ENCODE measurements around the gene ADAMTSL2. TPM values are rescaled to one million over a fixed set of nuclear protein-coding genes. Genes with fewer than 3 reads are reported as not detected.

Gene ADAMTSL2
- total RNA-seq, 4 donors from 2014 or later = 0.64 to 2.4 (median 1.5) TPM

GRCh38 chr9:133618726-133619125 lies 84.2 kb downstream of the ADAMTSL2 start:
- TF ChIP-seq POLR2AphosphoS5 (IDR thresholded peaks at IDR 0.05) (no peak), CTCF (IDR thresholded peaks at IDR 0.05) (no peak), EP300 (IDR thresholded peaks at IDR 0.05; ENCODE audit: low read depth) (no peak), POLR2A (IDR thresholded peaks at IDR 0.05) (no peak)
- H3K9me3 ChIP-seq = no peaks in the 10 kb centered on the region
- H3K4me3 ChIP-seq = no peak overlapping the region
- peaks cover 52% of the 10 kb centered on the region for H3K27me3 ChIP-seq
- in situ Hi-C loops (cut with MboI; ENCODE audit: low pct_ligation_motif_present in 1 of 4, low pct_unique_long_range_greater_than_20kb in 1 of 4, low sequenced_read_pairs in 3 of 4) = no loop called here
- no peak for DNase-seq
- H3K27ac ChIP-seq = no peak overlapping the region
- H3K4me1 ChIP-seq = no peaks in the 10 kb centered on the region
- WGBS, 2 donors (ENCODE audit: low coverage in 1 of 2) = 85 to 97% methylated on average over 6 to 10 of the region's 10 CpGs
- no peaks in the 10 kb centered on the region for H3K36me3 ChIP-seq
- intact Hi-C loops (cut with DNase I; ENCODE audit: low total_unique reads) = no loop called here

- Histone ChIP-seq H3K9me3 (no peaks in the 10 kb centered on the region), H3K4me1 (no peaks in the 10 kb centered on the region), H3K4me3 (no peak overlapping the region), H3K27me3 (peaks cover 48% of the 10 kb centered on the region), H3K27ac (no peak overlapping the region), H3K36me3 (no peaks in the 10 kb centered on the region)
- 4 to 7% methylated on average over 4 to 8 of the region's 8 CpGs for WGBS, 2 donors (ENCODE audit: low coverage in 1 of 2)
- in situ Hi-C loops (cut with MboI; ENCODE audit: low pct_ligation_motif_present in 1 of 4, low pct_unique_long_range_greater_than_20kb in 1 of 4, low sequenced_read_pairs in 3 of 4) = no loop called here
- peak; percentile 23 for DNase-seq
- intact Hi-C loops (cut with DNase I; ENCODE audit: low total_unique reads) = no loop called here
- TF ChIP-seq POLR2A (IDR thresholded peaks at IDR 0.05) (no peak), POLR2AphosphoS5 (IDR thresholded peaks at IDR 0.05) (no peak), EP300 (IDR thresholded peaks at IDR 0.05; ENCODE audit: low read depth) (no peak)
These were observed 85.3 kb downstream of the ADAMTSL2 start for GRCh38 chr9:133619791-133620190.

GRCh38 chr9:133621725-133622267 lies 87.3 kb downstream of the ADAMTSL2 start:
- H3K27ac ChIP-seq = no peak overlapping the region
- in situ Hi-C loops (cut with MboI; ENCODE audit: low pct_ligation_motif_present in 1 of 4, low pct_unique_long_range_greater_than_20kb in 1 of 4, low sequenced_read_pairs in 3 of 4) = no loop called here
- no peaks in the 10 kb centered on the region for H3K4me1 ChIP-seq
- H3K36me3 ChIP-seq = no peaks in the 10 kb centered on the region
- DNase-seq = no peak
- H3K27me3 ChIP-seq = peaks cover 37% of the 10 kb centered on the region
- intact Hi-C loops (cut with DNase I; ENCODE audit: low total_unique reads) = no loop called here
- no peaks in the 10 kb centered on the region for H3K9me3 ChIP-seq
- no peak overlapping the region for H3K4me3 ChIP-seq
- 67 to 70% methylated on average over 2 to 11 of the region's 11 CpGs for WGBS, 2 donors (ENCODE audit: low coverage in 1 of 2)
- TF ChIP-seq POLR2A (IDR thresholded peaks at IDR 0.05) = no peak
- TF ChIP-seq POLR2AphosphoS5 (IDR thresholded peaks at IDR 0.05) = no peak
- TF ChIP-seq CTCF (IDR thresholded peaks at IDR 0.05) = no peak
- TF ChIP-seq EP300 (IDR thresholded peaks at IDR 0.05; ENCODE audit: low read depth) = no peak

GRCh38 chr9:133622555-133622954 lies 88.1 kb downstream of the ADAMTSL2 start:
- no peaks in the 10 kb centered on the region for H3K9me3 ChIP-seq
- DNase-seq = no peak
- H3K4me3 ChIP-seq = no peak overlapping the region
- in situ Hi-C loops (cut with MboI; ENCODE audit: low pct_ligation_motif_present in 1 of 4, low pct_unique_long_range_greater_than_20kb in 1 of 4, low sequenced_read_pairs in 3 of 4) = no loop called here
- 51 to 60% methylated on average over 2 to 5 of the region's 5 CpGs for WGBS, 2 donors (ENCODE audit: low coverage in 1 of 2)
- H3K27me3 ChIP-seq = peaks cover 30% of the 10 kb centered on the region
- intact Hi-C loops (cut with DNase I; ENCODE audit: low total_unique reads) = no loop called here
- no peak for TF ChIP-seq POLR2AphosphoS5 (IDR thresholded peaks at IDR 0.05)
- no peak overlapping the region for H3K27ac ChIP-seq
- no peaks in the 10 kb centered on the region for H3K4me1 ChIP-seq
- H3K36me3 ChIP-seq = no peaks in the 10 kb centered on the region

Other genes with a start within 250 kb of the ADAMTSL2 start
- 10 to 100 TPM; 18.1 to 61.3 (median 22.5) TPM for gene SURF6, start 198.5 kb upstream of the ADAMTSL2 start, total RNA-seq
- gene MED22, start 186.6 kb upstream of the ADAMTSL2 start, total RNA-seq = 10 to 100 TPM; 21.5 to 50.5 (median 25.4) TPM
- gene RPL7A, start 186.5 kb upstream of the ADAMTSL2 start, total RNA-seq = 1,000 to 10,000 TPM in 2 of 4 donors, 100 to 1,000 TPM in 2; 725 to 1,490 (median 1,034) TPM
- gene SURF1, start 178.2 kb upstream of the ADAMTSL2 start, total RNA-seq = 10 to 100 TPM; 14.2 to 66.1 (median 50.2) TPM
- 10 to 100 TPM in 3 of 4 donors, 1 to 10 TPM in 1; 3.7 to 21.4 (median 17.9) TPM for gene SURF2, start 178.2 kb upstream of the ADAMTSL2 start, total RNA-seq
- gene SURF4, start 158.6 kb upstream of the ADAMTSL2 start, total RNA-seq = 100 to 1,000 TPM in 3 of 4 donors, 10 to 100 TPM in 1; 89.4 to 205 (median 147) TPM
- 1 to 10 TPM in 1 of 4 donors, under 1 TPM in 1, not detected in 2; 0.68 to 1.5 TPM for gene STKLD1, start 158.3 kb upstream of the ADAMTSL2 start, total RNA-seq
- gene REXO4, start 116.7 kb upstream of the ADAMTSL2 start, total RNA-seq = 10 to 100 TPM; 12.1 to 21.9 (median 16.0) TPM
- gene ADAMTS13, start 112.3 kb upstream of the ADAMTSL2 start, total RNA-seq = 10 to 100 TPM in 2 of 4 donors, 1 to 10 TPM in 2; 2.6 to 12.7 (median 7.2) TPM
- gene CACFD1, start 74.7 kb upstream of the ADAMTSL2 start, total RNA-seq = 100 to 1,000 TPM in 1 of 4 donors, 10 to 100 TPM in 3; 44.6 to 153 (median 80.0) TPM
- gene SLC2A6, start 55.6 kb upstream of the ADAMTSL2 start, total RNA-seq = 10 to 100 TPM in 1 of 4 donors, 1 to 10 TPM in 2, under 1 TPM in 1; 0.96 to 20.1 (median 3.4) TPM
- not detected for gene MYMK, start 9.7 kb upstream of the ADAMTSL2 start, total RNA-seq
- under 1 TPM in 1 of 4 donors, not detected in 3; 0.64 TPM for gene FAM163B, start 74.7 kb downstream of the ADAMTSL2 start, total RNA-seq
- gene DBH, start 101.7 kb downstream of the ADAMTSL2 start, total RNA-seq = not detected
- gene SARDH, start 203.6 kb downstream of the ADAMTSL2 start, total RNA-seq = 1 to 10 TPM in 1 of 4 donors, under 1 TPM in 2, not detected in 1; 0.68 to 1.1 (median 0.95) TPM